ENCODE results near the gene ASB5.

The ASB5 gene

DNA sequence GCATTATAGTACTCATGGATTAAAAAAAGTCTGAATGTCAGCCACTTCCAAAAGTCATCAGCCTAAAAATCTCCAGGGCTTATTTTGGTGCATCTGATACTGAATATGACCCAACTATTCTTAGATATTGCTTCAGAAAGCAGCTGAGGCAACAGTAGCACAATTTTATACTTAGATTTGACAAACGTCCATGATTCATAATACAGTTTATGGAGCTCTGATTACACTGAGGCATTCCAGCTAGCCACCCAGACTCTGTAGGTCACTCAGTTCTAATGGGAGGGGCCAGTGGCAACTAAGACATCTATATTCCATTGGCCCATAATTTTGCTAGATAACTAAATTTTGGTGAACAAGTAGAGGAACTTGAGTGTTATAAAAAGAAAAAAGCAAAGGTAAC lies 84.0 kb downstream of the ASB5 start:
- in situ Hi-C loops (cut with MboI; ENCODE audit: low sequenced_read_pairs), result no loop called here

All from HL-60/S4 (cell line).